ENCODE measurements around the gene SDF4. TPM values are rescaled to one million over a fixed set of nuclear protein-coding genes. Genes with fewer than 3 reads are reported as not detected.
A peak's percentile ranks its signal among the peaks of the same experiment; 100 is the strongest.

SDF4 gene
- total and polyA plus RNA-seq, 2 of the 8 experiments (the other 6 are each of a cell fraction or from before 2014, with no cell fraction given): 45.5 to 75.6 TPM

GRCh38 chr1:1273512-1274298 is 41.9 kb upstream of the SDF4 start, which contains the start of gene UBE2J2:
TSS of gene UBE2J2 (minus strand) at chr1:1273854. CDS start at chr1:1267992, 5,862 bp downstream.
- H3K4me2 ChIP-seq (ENCODE audit: insufficient read depth in 1 of 2, low read depth in 2 of 2, low read length in 2 of 2): peak within 1 kb of the TSS; percentile 81 to 95
- peak within 1 kb of the TSS; percentile 71 to 99 (median 88) for H3K9ac ChIP-seq (replicated peaks in 1 of 4; ENCODE audit: extremely low read depth in 1 of 4, low read depth in 3 of 4, low read length in 3 of 4)
- H2BK12ac ChIP-seq (ENCODE audit: low read depth, low read length): peak within 1 kb of the TSS; percentile 18; the same call in 1 of the 2 replicates
- peak within 1 kb of the TSS; percentile 83; the same call in 1 of the 2 replicates for H3K27ac ChIP-seq (ENCODE audit: low read depth, low read length)
- peak within 1 kb of the TSS; percentile 88 to 99 (median 91) for H3K4me3 ChIP-seq (ENCODE audit: extremely low read depth in 1 of 4, insufficient read depth in 2 of 4, low read depth in 3 of 4, low read length in 4 of 4)
- POLR2A ChIA-PET (ENCODE audit: partially characterized antibody): interaction anchor here (0.7 to 3.0 kb wide), 6 partner anchors 12 to 129 kb away, joined by 3 to 12 read pairs (median 4); no protein-coding TSS in a partner anchor
- peak within 1 kb of the TSS; percentile 75 for H3K4ac ChIP-seq (replicated peaks; ENCODE audit: insufficient read length, low read depth, low read length)
- peaks cover 0 to 2% (median under 1%) of the 10 kb centered on the region in 4 experiments; a peak in 1 of 8 replicates for H3K36me3 ChIP-seq (ENCODE audit: control insufficient read depth in 2 of 4, insufficient read depth in 4 of 4, low read length in 3 of 4)
- no peak within 1 kb of the TSS for H2BK20ac ChIP-seq (ENCODE audit: low read length)
- peak within 1 kb of the TSS; percentile 9; the same call in 1 of the 2 replicates for H2AFZ ChIP-seq (ENCODE audit: low read length)
- peaks cover 19% of the 10 kb centered on the region for H3K79me1 ChIP-seq (ENCODE audit: low read depth, low read length)
- H4K20me1 ChIP-seq (replicated peaks in 1 of 2; ENCODE audit: control insufficient read depth in 1 of 2, insufficient read depth in 2 of 2, low read length in 2 of 2): peaks cover 20 to 22% of the 10 kb centered on the region in 2 experiments
- peak within 1 kb of the TSS; percentile 99 for H4K8ac ChIP-seq (ENCODE audit: extremely low read depth, insufficient read depth, low read length)
- H2BK120ac ChIP-seq (replicated peaks; ENCODE audit: low read depth, low read length): no peak within 1 kb of the TSS
- H3K23ac ChIP-seq (ENCODE audit: insufficient read length): no peak within 1 kb of the TSS
- peak within 1 kb of the TSS; percentile 22 for H4K91ac ChIP-seq (replicated peaks; ENCODE audit: insufficient read length, low read length)
- H4K5ac ChIP-seq (ENCODE audit: insufficient read length, low read depth, low read length): no peak within 1 kb of the TSS
- H2AK5ac ChIP-seq (ENCODE audit: low read depth, low read length): no peak within 1 kb of the TSS
- peak within 1 kb of the TSS; percentile 5; the same call in 1 of the 2 replicates for H3K18ac ChIP-seq (ENCODE audit: extremely low read depth, low read length)
- H3K23me2 ChIP-seq (ENCODE audit: low read depth, low read length): peaks cover 12% of the 10 kb centered on the region; the same call in 1 of the 2 replicates
- peaks cover 12 to 42% of the 10 kb centered on the region in 2 experiments; a peak in 3 of 4 replicates for H3K79me2 ChIP-seq (ENCODE audit: control insufficient read depth in 1 of 2, insufficient read depth in 2 of 2, low read length in 2 of 2)
- peaks cover 0 to 17% (median 8%) of the 10 kb centered on the region in 4 experiments; a peak in 5 of 7 replicates for H3K4me1 ChIP-seq (replicated peaks in 1 of 4; ENCODE audit: control insufficient read depth in 3 of 4, insufficient read depth in 4 of 4, low read length in 3 of 4)
- peak within 1 kb of the TSS; percentile 46 for H3K56ac ChIP-seq (replicated peaks; ENCODE audit: insufficient read length, low read depth, low read length)
- H3K9me3 ChIP-seq (ENCODE audit: insufficient read depth in 2 of 2, low read depth in 1 of 2, low read length in 1 of 2): no peaks in the 10 kb centered on the region
- WGBS, 2 experiments (ENCODE audit: extremely low coverage in 1 of 2, insufficient coverage in 1 of 2, insufficient read length in 1 of 2, insufficient replicate concordance in 2 of 2, low coverage in 1 of 2, low lambda C conversion rate in 2 of 2, missing lambda C conversion rate in 1 of 2): 1% methylated on average over 43 of the region's 105 CpGs; no CpG with 5 or more reads in 1 of the 2 experiments
- no peak within 1 kb of the TSS for H3K14ac ChIP-seq (ENCODE audit: insufficient read length)
- H2BK5ac ChIP-seq (ENCODE audit: low read depth, low read length): peak within 1 kb of the TSS; percentile 66; the same call in 1 of the 2 replicates
- H3K27me3 ChIP-seq (replicated peaks in 1 of 4; ENCODE audit: control insufficient read depth in 3 of 4, extremely low read depth in 1 of 4, insufficient read depth in 3 of 4, low read length in 3 of 4): no peaks in the 10 kb centered on the region; a peak in 1 of 7 replicates
- H2BK15ac ChIP-seq (ENCODE audit: low read length): peak within 1 kb of the TSS; percentile 75; the same call in 1 of the 2 replicates
- DNase-seq (ENCODE audit: low read depth in 1 of 2, low spot score in 2 of 2) (peak; percentile 58 to 90), FAIRE-seq (no peak)
- CTCF ChIA-PET (ENCODE audit: partially characterized antibody): interaction anchor here (1.4 kb wide), 1 partner anchor 18 kb away, joined by 5 read pairs; no protein-coding TSS in a partner anchor
- TF ChIP-seq FOSL1 (IDR thresholded peaks at IDR 0.05; ENCODE audit: insufficient read depth, low read depth, low read length): no peak
- TF ChIP-seq POLR2AphosphoS5 (IDR thresholded peaks at IDR 0.05; ENCODE audit: low read depth, low read length): peak; percentile 74; the same call in 1 of the 2 replicates
- peak in 1 of 2 experiments; percentile 54; a peak in 1 of 4 replicates for TF ChIP-seq SIN3A (conservative IDR thresholded peaks at IDR 0.05 in 1 of 2, IDR thresholded peaks at IDR 0.05 in 1 of 2; ENCODE audit: low read depth in 1 of 2, low read length in 2 of 2)
- TF ChIP-seq POLR2A (IDR thresholded peaks at IDR 0.05; ENCODE audit: control extremely low read depth in 1 of 2, low read depth in 2 of 2, low read length in 2 of 2): peak in 1 of 2 experiments; percentile 77; a peak in 2 of 3 replicates
- no peak for TF ChIP-seq SP4 (IDR thresholded peaks at IDR 0.05; ENCODE audit: low read length)
- peak; percentile 75 for TF ChIP-seq CREB1 (IDR thresholded peaks at IDR 0.05)
- peak; percentile 10 for TF ChIP-seq NANOG (IDR thresholded peaks at IDR 0.05; ENCODE audit: insufficient read depth, low read depth, low read length, poor library complexity, severe bottlenecking)
- no peak for TF ChIP-seq CBX5 (IDR thresholded peaks at IDR 0.05; ENCODE audit: low read depth, low read length)
- TF ChIP-seq EP300 (IDR thresholded peaks at IDR 0.05; ENCODE audit: borderline replicate concordance in 1 of 2, low read depth in 2 of 2, low read length in 2 of 2): peak in 1 of 2 experiments; percentile 60; a peak in 1 of 3 replicates
- peak; percentile 77 for TF ChIP-seq EGR1 (IDR thresholded peaks at IDR 0.05; ENCODE audit: borderline replicate concordance, low read depth, low read length)

Data from H1 (cell line).